MCF 10A (cell line): ENCODE data around the gene DOK5. TPM values are rescaled to one million over a fixed set of nuclear protein-coding genes. Genes with fewer than 3 reads are reported as not detected.

Experiments used
- BruUV-seq: library from RNA; stranded (reverse); fragments of 400-500 nt; replicated peaks from 2 replicates; lab custom pipeline; 2021; lab: Mats Ljungman, UMichigan
- CTCF ChIA-PET: fragments of 300-600 bp; sonication (Branson Sonifier 250); formaldehyde crosslinking; extraction: SDS; loops from one replicate; lab custom pipeline; 2021; ENCODE audit warnings: antibody characterized with exemption, inconsistent platforms; lab: Yijun Ruan, JAX
- POLR2A ChIA-PET: fragments of 300-600, 350-650 bp; sonication (Branson Sonifier 250); formaldehyde crosslinking; extraction: SDS; loops from one replicate; lab custom pipeline; 2020; ENCODE audit warnings: antibody characterized with exemption, inconsistent platforms; lab: Yijun Ruan, JAX
- DNase-seq: peaks from one replicate; pipeline ENCODE4 v3.0.0-alpha.2; 2018; ENCODE audit not compliant: unreplicated experiment
- H3K27ac Mint-ChIP-seq: one replicate; pipeline ENCODE4 v1.8.0; 2022; ENCODE audit warnings: mild to moderate bottlenecking, low read depth, mixed read lengths; ENCODE audit not compliant: unreplicated experiment
- H3K27me3 Mint-ChIP-seq: one replicate; pipeline ENCODE4 v1.8.0; 2022; ENCODE audit warnings: mixed read lengths; ENCODE audit not compliant: insufficient read depth, unreplicated experiment
- H3K36me3 Mint-ChIP-seq: one replicate; pipeline ENCODE4 v1.8.0; 2022; ENCODE audit warnings: mild to moderate bottlenecking, moderate library complexity, mixed read lengths; ENCODE audit not compliant: insufficient read depth, unreplicated experiment
- H3K4me1 Mint-ChIP-seq: one replicate; pipeline ENCODE4 v1.8.0; 2022; ENCODE audit warnings: mixed read lengths; ENCODE audit not compliant: insufficient read depth, unreplicated experiment
- H3K4me3 Mint-ChIP-seq: one replicate; pipeline ENCODE4 v1.8.0; 2022; ENCODE audit warnings: mild to moderate bottlenecking, moderate library complexity, mixed read lengths; ENCODE audit not compliant: unreplicated experiment
- H3K9me3 Mint-ChIP-seq: one replicate; pipeline ENCODE4 v1.8.0; 2022; ENCODE audit warnings: mixed read lengths; ENCODE audit not compliant: unreplicated experiment
- intact Hi-C: fragments of 100-400 bp; cut with micrococcal nuclease; formaldehyde crosslinking; loops from 2 replicates; pipeline ENCODE4 v1.14.1; 2022
- total RNA-seq: library from RNA; stranded (reverse); gene quantifications from 2 replicates; pipeline ENCODE4 v1.2.3, GENCODE V29; 2022
- TF ChIP-seq, protein P1 (sequence below): fragments of 200-600 bp; IDR thresholded peaks from one replicate; pipeline ENCODE4 v1.8.0; 2022; ENCODE audit warnings: antibody characterized with exemption, mild to moderate bottlenecking; ENCODE audit not compliant: unreplicated experiment

The DOK5 gene
- total RNA-seq, 1 experiment from 2014 or later: not detected

DNA sequence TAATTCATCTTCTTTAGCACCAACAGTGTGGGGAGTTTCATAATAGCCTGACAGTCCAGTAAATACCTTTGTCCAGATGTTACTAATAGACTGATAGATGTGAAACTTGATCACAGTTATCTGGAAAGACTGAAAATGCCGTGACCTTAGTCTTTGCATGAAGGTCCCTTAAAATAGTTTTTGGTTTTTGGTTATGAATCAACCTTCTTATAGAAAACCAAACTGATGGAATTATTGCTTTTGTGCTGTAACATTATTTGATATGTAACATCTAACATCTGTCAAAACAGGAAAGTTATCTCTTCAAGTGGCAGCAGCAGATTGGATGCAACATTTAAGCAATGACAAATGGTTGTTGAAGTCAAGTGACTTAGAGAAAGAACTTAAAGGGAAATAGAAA, 190.4 kb downstream of the DOK5 start:
- no peak for DNase-seq
- no peaks in the 10 kb centered on the region for H3K9me3 Mint-ChIP-seq
- peaks cover 75% of the 10 kb centered on the region for H3K27me3 Mint-ChIP-seq
- no peaks in the 10 kb centered on the region for H3K36me3 Mint-ChIP-seq
- ChIA-PET POLR2A (no interaction called here), CTCF (interaction anchor here (1.1 to 6.5 kb wide), 3 partner anchors 16 to 20 kb away, joined by 4 to 109 read pairs (median 4); no protein-coding TSS in a partner anchor)
- BruUV-seq: no TSS peak
- no peak overlapping the region for H3K4me3 Mint-ChIP-seq
- intact Hi-C loops: no loop called here
- no peak overlapping the region for H3K27ac Mint-ChIP-seq
- TF ChIP-seq, protein P1, sequence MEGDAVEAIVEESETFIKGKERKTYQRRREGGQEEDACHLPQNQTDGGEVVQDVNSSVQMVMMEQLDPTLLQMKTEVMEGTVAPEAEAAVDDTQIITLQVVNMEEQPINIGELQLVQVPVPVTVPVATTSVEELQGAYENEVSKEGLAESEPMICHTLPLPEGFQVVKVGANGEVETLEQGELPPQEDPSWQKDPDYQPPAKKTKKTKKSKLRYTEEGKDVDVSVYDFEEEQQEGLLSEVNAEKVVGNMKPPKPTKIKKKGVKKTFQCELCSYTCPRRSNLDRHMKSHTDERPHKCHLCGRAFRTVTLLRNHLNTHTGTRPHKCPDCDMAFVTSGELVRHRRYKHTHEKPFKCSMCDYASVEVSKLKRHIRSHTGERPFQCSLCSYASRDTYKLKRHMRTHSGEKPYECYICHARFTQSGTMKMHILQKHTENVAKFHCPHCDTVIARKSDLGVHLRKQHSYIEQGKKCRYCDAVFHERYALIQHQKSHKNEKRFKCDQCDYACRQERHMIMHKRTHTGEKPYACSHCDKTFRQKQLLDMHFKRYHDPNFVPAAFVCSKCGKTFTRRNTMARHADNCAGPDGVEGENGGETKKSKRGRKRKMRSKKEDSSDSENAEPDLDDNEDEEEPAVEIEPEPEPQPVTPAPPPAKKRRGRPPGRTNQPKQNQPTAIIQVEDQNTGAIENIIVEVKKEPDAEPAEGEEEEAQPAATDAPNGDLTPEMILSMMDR: no peak
- no peaks in the 10 kb centered on the region for H3K4me1 Mint-ChIP-seq

DNA sequence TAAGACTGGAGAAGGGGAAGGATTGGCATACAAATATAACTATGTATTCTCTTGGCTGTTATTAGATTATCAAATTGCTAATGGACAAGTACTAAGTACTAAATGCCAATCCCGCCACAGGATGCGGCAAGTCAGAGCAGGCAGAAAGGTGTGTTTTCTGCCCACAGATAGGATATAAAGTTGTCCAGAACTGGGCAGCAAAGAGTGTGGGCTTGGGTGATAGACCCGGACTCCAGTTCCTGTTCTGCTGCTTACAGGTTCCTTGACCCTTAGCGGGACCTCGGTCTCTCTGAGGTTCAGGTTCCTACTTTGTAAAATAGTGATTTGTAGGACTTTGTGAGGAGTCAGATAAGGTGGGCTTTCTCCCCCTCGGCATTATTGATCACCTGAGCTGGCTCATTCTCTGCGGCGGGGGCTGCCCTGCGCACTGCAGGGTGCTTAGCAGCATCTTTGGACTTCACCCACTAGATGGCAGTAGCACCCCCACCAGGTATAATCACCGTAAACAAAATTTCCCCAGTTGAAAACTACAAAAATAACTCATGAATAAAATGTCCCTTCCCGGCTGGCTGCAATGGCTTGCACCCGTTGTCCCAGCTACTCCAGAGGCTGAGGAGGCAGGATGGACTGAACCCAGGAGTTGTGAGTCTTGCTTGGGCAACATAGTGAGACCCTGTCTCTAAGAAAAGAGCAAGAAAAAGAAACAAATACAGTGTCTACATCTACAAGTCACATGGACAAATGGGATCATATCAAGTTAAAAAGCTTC, 193.1 kb downstream of the DOK5 start:
- Mint-ChIP-seq H3K4me3 (no peak overlapping the region), H3K27ac (no peak overlapping the region), H3K9me3 (no peaks in the 10 kb centered on the region), H3K4me1 (no peaks in the 10 kb centered on the region), H3K27me3 (peaks cover 70% of the 10 kb centered on the region), H3K36me3 (no peaks in the 10 kb centered on the region)
- intact Hi-C loops: no loop called here
- TF ChIP-seq, protein P1: peak; percentile 54
- DNase-seq: peak; percentile 32
- ChIA-PET POLR2A (interaction anchor here (0.6 kb wide), 1 partner anchor 200 kb away, joined by 3 read pairs; no protein-coding TSS in a partner anchor), CTCF (interaction anchor here (0.5 to 6.5 kb wide), 32 partner anchors 9 to 1621 kb away, joined by 3 to 109 read pairs (median 3); no protein-coding TSS in a partner anchor)
- no TSS peak for BruUV-seq

DNA sequence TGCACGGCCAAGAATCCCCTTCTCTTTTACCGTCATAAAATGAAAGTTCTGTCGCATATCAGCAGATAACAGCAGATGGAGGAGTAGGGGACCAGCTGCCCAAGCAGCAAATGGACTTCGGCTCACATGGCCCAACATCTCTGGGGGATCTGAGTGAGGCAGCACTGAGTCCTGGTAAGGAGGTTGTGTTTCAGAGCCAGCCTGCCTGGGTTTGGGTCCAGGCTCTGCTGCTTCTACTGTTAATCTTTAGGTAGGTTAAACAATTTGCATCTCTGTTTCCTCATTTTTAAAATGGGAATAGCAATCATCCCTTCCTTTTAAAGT, 193.6 kb downstream of the DOK5 start:
- no peaks in the 10 kb centered on the region for H3K4me1 Mint-ChIP-seq
- H3K9me3 Mint-ChIP-seq: no peaks in the 10 kb centered on the region
- peaks cover 70% of the 10 kb centered on the region for H3K27me3 Mint-ChIP-seq
- intact Hi-C loops: no loop called here
- ChIA-PET POLR2A (interaction anchor here (0.7 kb wide), 1 partner anchor 134 kb away, joined by 5 read pairs; no protein-coding TSS in a partner anchor), CTCF (interaction anchor here (0.6 to 6.5 kb wide), 18 partner anchors 10 to 709 kb away, joined by 3 to 109 read pairs (median 3); no protein-coding TSS in a partner anchor)
- TF ChIP-seq, protein P1: no peak
- BruUV-seq: no TSS peak
- no peak overlapping the region for H3K27ac Mint-ChIP-seq
- no peak overlapping the region for H3K4me3 Mint-ChIP-seq
- no peak for DNase-seq
- no peaks in the 10 kb centered on the region for H3K36me3 Mint-ChIP-seq

DNA sequence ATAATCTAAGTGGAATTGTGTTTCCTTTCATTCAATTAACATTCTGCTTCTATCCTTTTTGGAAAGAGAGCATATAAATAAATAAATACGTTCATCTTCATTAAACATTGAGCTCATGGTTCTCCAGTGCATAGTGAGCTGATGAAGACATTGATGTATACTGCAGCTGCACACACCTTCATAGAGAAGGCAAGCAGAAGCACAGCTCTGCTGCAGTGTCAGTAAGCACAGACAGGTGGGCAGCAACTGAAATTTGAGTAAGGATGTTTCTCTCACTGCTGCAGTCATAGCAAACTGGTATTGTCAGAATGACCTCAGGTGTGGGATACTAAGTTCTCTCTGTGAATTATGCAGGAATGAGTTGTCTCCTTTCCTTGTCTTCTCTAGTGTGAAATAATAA, 202.9 kb downstream of the DOK5 start:
- POLR2A ChIA-PET: interaction anchor here (0.7 kb wide), 2 partner anchors 1573 to 1616 kb away, joined by 3 read pairs; no protein-coding TSS in a partner anchor
- intact Hi-C loops: no loop called here
- H3K36me3 Mint-ChIP-seq: no peaks in the 10 kb centered on the region
- CTCF ChIA-PET: interaction anchor here (0.9 to 8.7 kb wide), 5 partner anchors 10 to 1493 kb away, joined by 3 to 109 read pairs (median 4); no protein-coding TSS in a partner anchor
- H3K4me3 Mint-ChIP-seq: no peak overlapping the region
- peaks cover 64% of the 10 kb centered on the region for H3K27me3 Mint-ChIP-seq
- no TSS peak for BruUV-seq
- no peak for DNase-seq
- no peaks in the 10 kb centered on the region for H3K4me1 Mint-ChIP-seq
- H3K27ac Mint-ChIP-seq: no peak overlapping the region
- no peaks in the 10 kb centered on the region for H3K9me3 Mint-ChIP-seq
- TF ChIP-seq, protein P1: no peak
